Body of pancreas (tissue), 4 donors: ENCODE results near the gene NPAS2. TPM values are rescaled to one million over a fixed set of nuclear protein-coding genes. Genes with fewer than 3 reads are reported as not detected.

ENCODE experiments used
- ATAC-seq: fragments of 150-250 bp; one replicate; pipeline ENCODE4 v1.9.1; 2016
- DNase-seq, 4 donors: peaks; one replicate each; pipeline ENCODE4 v3.0.0-alpha.2; 2019
- H3K27ac ChIP-seq, 4 donors: fragments of 200-600 bp; sonication (generic); 1 replicate in 3 of 4; 2 replicates in 1 of 4; pipeline versions ENCODE4 v1.5.1 to v1.6.1; 2016 to 2019; ENCODE audit warnings: mild to moderate bottlenecking in 1 of 4, mixed read lengths in 1 of 4, moderate library complexity in 1 of 4
- H3K27me3 ChIP-seq, 2 donors: fragments of 200-600 bp; sonication (generic); one replicate each; pipeline ENCODE4 v1.6.0; 2016; ENCODE audit warnings: mild to moderate bottlenecking in 1 of 2
- H3K36me3 ChIP-seq, 2 donors: fragments of 200-600 bp; sonication (generic); replicated peaks in 1 of 2; 2 replicates each; pipeline ENCODE4 v1.5.1; 2016; ENCODE audit warnings: low read depth in 2 of 2; ENCODE audit not compliant: insufficient read depth in 1 of 2
- H3K4me1 ChIP-seq: fragments of 200-600 bp; sonication (generic); one replicate; pipeline ENCODE4 v1.6.0; 2016
- H3K4me3 ChIP-seq, 2 donors: fragments of 200-600 bp; sonication (generic); 1 replicate in 1 of 2; 2 replicates in 1 of 2; pipeline ENCODE4 v1.5.1; 2016 to 2019
- H3K9me3 ChIP-seq, 3 donors: fragments of 200-600 bp; sonication (generic); 1 replicate in 2 of 3; 2 replicates in 1 of 3; pipeline ENCODE4 v1.5.1; 2016
- CTCF ChIP-seq, 7 experiments: fragments of 450-650 bp in 4 of 7; fragments of 200-600 bp in 3 of 7; sonication (generic) in 3 of 7; IDR thresholded peaks; one replicate each; pipeline ENCODE4 v1.5.1; 2016 to 2019; ENCODE audit warnings: antibody characterized with exemption in 7 of 7
- POLR2A ChIP-seq, 3 donors: fragments of 450-650 bp; IDR thresholded peaks; one replicate each; pipeline ENCODE4 v1.6.1; 2016; ENCODE audit warnings: antibody characterized with exemption in 3 of 3, mild to moderate bottlenecking in 2 of 3
- WGBS, 2 donors: methylation state at CpG; one replicate each; pipeline ENCODE4 v1.1.5; 2017; 5-methylcytosine and 5-hydroxymethylcytosine counted together
- intact Hi-C: fragments of 100-400 bp; cut with DNase I; formaldehyde crosslinking; loops from one replicate; pipeline ENCODE4 v1.15.1; 2023
- total RNA-seq, 2 donors: library from RNA; depleted of rRNA; stranded (reverse); fragments of >200 nt; gene quantifications; one replicate each; pipeline ENCODE4 v1.1.0, GENCODE V29; 2016

Gene NPAS2
- total RNA-seq, 2 donors from 2014 or later, result 32.7 to 51.7 TPM

GRCh38 chr2:100976645-100977391 lies 156.9 kb downstream of the NPAS2 start:
- DNase-seq, result no peak
- TF ChIP-seq POLR2A (IDR thresholded peaks at IDR 0.05) (no peak), CTCF (IDR thresholded peaks at IDR 0.05) (no peak)
- no peak for ATAC-seq

GRCh38 chr2:100977511-100977910 lies 157.6 kb downstream of the NPAS2 start:
- no peak for ATAC-seq
- WGBS, 2 donors, result 93 to 94% methylated on average over 10 to 12 of the region's 12 CpGs
- no peaks in the 10 kb centered on the region for H3K27me3 ChIP-seq
- intact Hi-C loops, result no loop called here
- TF ChIP-seq CTCF (IDR thresholded peaks at IDR 0.05), result no peak
- TF ChIP-seq POLR2A (IDR thresholded peaks at IDR 0.05), result no peak
- no peak overlapping the region for H3K27ac ChIP-seq
- H3K4me1 ChIP-seq, result no peaks in the 10 kb centered on the region
- DNase-seq, result no peak
- H3K36me3 ChIP-seq, result peaks cover 0 to 40% of the 10 kb centered on the region in 2 donors
- H3K4me3 ChIP-seq, result no peak overlapping the region
- H3K9me3 ChIP-seq, result no peaks in the 10 kb centered on the region

More at GRCh38 chr2:100976645-100977391, 156.9 kb downstream of the NPAS2 start:
- intact Hi-C loops, result no loop called here
- H3K36me3 ChIP-seq, result peaks cover 0 to 43% of the 10 kb centered on the region in 2 donors
- H3K27ac ChIP-seq, result no peak overlapping the region
- H3K4me1 ChIP-seq, result no peaks in the 10 kb centered on the region
- H3K9me3 ChIP-seq, result no peaks in the 10 kb centered on the region
- WGBS, 2 donors, result 83 to 92% methylated on average over 19 of the region's 19 CpGs
- no peak overlapping the region for H3K4me3 ChIP-seq
- H3K27me3 ChIP-seq, result no peaks in the 10 kb centered on the region

- DNase-seq (no peak), ATAC-seq (no peak)
- no peak for TF ChIP-seq CTCF (IDR thresholded peaks at IDR 0.05)
- TF ChIP-seq POLR2A (IDR thresholded peaks at IDR 0.05), result no peak
- Histone ChIP-seq H3K27me3 (no peaks in the 10 kb centered on the region), H3K9me3 (no peaks in the 10 kb centered on the region), H3K4me3 (no peak overlapping the region), H3K4me1 (no peaks in the 10 kb centered on the region), H3K36me3 (peaks cover 0 to 33% of the 10 kb centered on the region in 2 donors), H3K27ac (no peak overlapping the region)
- intact Hi-C loops, result no loop called here
- 84% methylated on average over 14 to 16 of the region's 16 CpGs for WGBS, 2 donors
Measured at GRCh38 chr2:100978582-100979191, 158.7 kb downstream of the NPAS2 start.

- WGBS, 2 donors, result 89 to 94% methylated on average over 12 of the region's 12 CpGs
- no peak for ATAC-seq
- intact Hi-C loops, result loop anchor here (5.0 kb wide), 1 partner anchor 248 kb away; no protein-coding TSS in a partner anchor
Measured at GRCh38 chr2:100980046-100980445, 160.1 kb downstream of the NPAS2 start.

More at GRCh38 chr2:100980046-100980445, 160.1 kb downstream of the NPAS2 start:
- DNase-seq, result no peak
- peaks cover 0 to 25% of the 10 kb centered on the region in 2 donors for H3K36me3 ChIP-seq
- no peak overlapping the region for H3K27ac ChIP-seq
- no peaks in the 10 kb centered on the region for H3K27me3 ChIP-seq
- no peak overlapping the region for H3K4me3 ChIP-seq
- no peaks in the 10 kb centered on the region for H3K4me1 ChIP-seq
- TF ChIP-seq POLR2A (IDR thresholded peaks at IDR 0.05), result no peak
- TF ChIP-seq CTCF (IDR thresholded peaks at IDR 0.05), result no peak
- no peaks in the 10 kb centered on the region for H3K9me3 ChIP-seq
